ENCODE results near the gene DDX23. TPM values are rescaled to one million over a fixed set of nuclear protein-coding genes. Genes with fewer than 3 reads are reported as not detected.
A peak's percentile ranks its signal among the peaks of the same experiment; 100 is the strongest.

The DDX23 gene
- total RNA-seq, 2 experiments from 2014 or later: 115 to 125 TPM

DNA sequence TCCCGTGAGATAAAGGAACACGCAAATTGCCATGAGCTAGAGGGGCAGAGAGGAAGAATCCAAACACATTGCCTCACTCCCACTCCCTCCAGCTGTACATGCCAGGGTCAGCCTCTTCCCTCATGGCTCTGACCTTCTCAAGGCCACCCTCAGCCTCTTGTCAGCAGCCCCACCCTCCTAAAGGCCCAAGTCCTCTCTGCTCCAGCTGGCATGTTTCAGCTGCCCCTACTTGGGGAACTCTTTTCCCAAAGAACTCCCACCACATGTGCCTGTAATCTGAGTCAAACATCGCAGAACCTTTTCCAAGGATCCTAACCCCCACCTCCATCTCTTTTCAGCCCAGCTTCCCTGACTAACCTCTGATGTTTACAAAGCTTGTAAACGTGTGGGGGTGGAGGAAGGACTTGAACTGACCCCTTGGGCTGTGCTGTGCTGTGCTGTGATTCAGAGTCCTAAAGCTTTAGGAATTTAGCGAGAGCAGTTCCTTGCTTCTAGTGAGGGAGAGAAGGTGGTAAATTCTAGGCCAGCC lies 41.0 kb downstream of the DDX23 start:
- no peaks in the 10 kb centered on the region for H3K9me3 Mint-ChIP-seq
- no peak overlapping the region for H3K27ac Mint-ChIP-seq
- no peaks in the 10 kb centered on the region for H3K36me3 Mint-ChIP-seq (ENCODE audit: low read depth)
- no peaks in the 10 kb centered on the region for H3K27me3 Mint-ChIP-seq (ENCODE audit: low read depth)
- peaks cover 10% of the 10 kb centered on the region for H3K4me1 Mint-ChIP-seq (ENCODE audit: low read depth)
- intact Hi-C loops (cut with micrococcal nuclease): no loop called here
- CTCF ChIA-PET: interaction anchor here (1.1 to 2.4 kb wide), 2 partner anchors 15 to 16 kb away, joined by 3 to 14 read pairs; no protein-coding TSS in a partner anchor
- no peak overlapping the region for H3K4me3 Mint-ChIP-seq
- no peak for DNase-seq

DNA sequence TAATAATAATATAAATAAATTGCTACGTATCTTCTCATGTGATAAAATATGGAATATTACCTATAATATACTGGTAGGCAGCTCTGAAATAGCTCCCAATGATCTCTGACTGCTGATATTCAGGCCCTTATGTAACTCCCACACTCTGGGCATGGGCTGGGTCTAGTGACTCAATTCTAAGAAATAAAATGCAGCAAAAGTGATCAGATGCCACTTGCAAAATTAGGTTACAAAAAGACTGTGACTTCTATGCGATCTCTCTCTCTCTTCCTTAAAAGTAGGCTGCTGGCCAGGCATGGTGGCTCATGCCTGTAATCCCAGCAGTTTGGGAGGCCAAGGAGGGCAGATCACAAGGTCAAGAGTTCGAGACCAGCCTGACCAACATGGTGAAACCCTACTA lies 44.0 kb downstream of the DDX23 start:
- H3K27me3 Mint-ChIP-seq (ENCODE audit: low read depth): no peaks in the 10 kb centered on the region
- H3K4me1 Mint-ChIP-seq (ENCODE audit: low read depth): no peaks in the 10 kb centered on the region
- no peaks in the 10 kb centered on the region for H3K36me3 Mint-ChIP-seq (ENCODE audit: low read depth)
- H3K9me3 Mint-ChIP-seq: no peaks in the 10 kb centered on the region
- H3K4me3 Mint-ChIP-seq: no peak overlapping the region
- CTCF ChIA-PET: interaction anchor here (1.5 kb wide), 1 partner anchor 11 kb away, joined by 4 read pairs; no protein-coding TSS in a partner anchor
- DNase-seq: no peak
- H3K27ac Mint-ChIP-seq: no peak overlapping the region
- intact Hi-C loops (cut with micrococcal nuclease): no loop called here

DNA sequence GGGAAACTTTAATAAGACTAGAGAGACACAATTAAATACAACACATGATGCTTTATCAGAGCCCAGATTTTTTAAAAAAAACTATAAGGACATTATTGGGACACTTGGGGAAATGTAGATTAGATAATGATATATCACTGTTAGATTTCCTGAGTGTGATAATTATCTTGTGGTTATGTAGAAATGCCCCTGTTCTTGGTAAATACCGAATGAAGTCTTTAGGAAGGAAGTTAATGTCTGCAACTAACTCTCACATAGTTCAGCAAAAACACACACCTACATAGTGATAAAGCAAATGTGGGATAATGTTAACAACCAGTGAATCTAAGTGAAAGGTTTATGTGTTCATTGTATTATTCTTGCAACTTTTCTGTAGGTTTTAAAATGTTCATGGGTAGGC lies 48.3 kb downstream of the DDX23 start:
- no peak overlapping the region for H3K4me3 Mint-ChIP-seq
- intact Hi-C loops (cut with micrococcal nuclease): no loop called here
- no peaks in the 10 kb centered on the region for H3K36me3 Mint-ChIP-seq (ENCODE audit: low read depth)
- H3K9me3 Mint-ChIP-seq: no peaks in the 10 kb centered on the region
- H3K4me1 Mint-ChIP-seq (ENCODE audit: low read depth): no peaks in the 10 kb centered on the region
- no peaks in the 10 kb centered on the region for H3K27me3 Mint-ChIP-seq (ENCODE audit: low read depth)
- H3K27ac Mint-ChIP-seq: no peak overlapping the region
- DNase-seq: no peak
- CTCF ChIA-PET: interaction anchor here (1.1 to 1.6 kb wide), 3 partner anchors 11 to 53 kb away, joined by 3 to 5 read pairs (median 4); no protein-coding TSS in a partner anchor

DNA sequence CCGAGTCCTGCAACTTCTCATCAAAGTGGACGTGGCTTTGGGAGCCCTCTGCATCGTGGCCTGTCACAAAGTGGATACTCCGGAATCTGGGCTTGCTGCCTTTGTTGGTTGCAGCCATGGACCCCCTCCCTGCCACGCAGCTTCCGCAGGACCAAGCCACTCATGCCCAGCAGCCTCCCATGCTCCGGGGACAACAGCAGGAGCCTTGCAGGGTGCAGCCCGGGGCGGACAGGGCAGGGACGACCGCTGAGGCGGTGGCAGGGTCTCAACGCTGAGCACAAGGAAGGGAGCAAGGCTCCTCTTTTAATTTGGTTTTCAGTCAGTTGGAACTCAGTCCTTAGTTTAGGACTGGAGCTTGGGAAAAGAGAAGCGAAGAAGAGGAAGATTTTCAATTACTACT lies 51.0 kb downstream of the DDX23 start:
- no peaks in the 10 kb centered on the region for H3K9me3 Mint-ChIP-seq
- no peak for DNase-seq
- no peak overlapping the region for H3K4me3 Mint-ChIP-seq
- H3K36me3 Mint-ChIP-seq (ENCODE audit: low read depth): no peaks in the 10 kb centered on the region
- no peaks in the 10 kb centered on the region for H3K27me3 Mint-ChIP-seq (ENCODE audit: low read depth)
- no peak overlapping the region for H3K27ac Mint-ChIP-seq
- CTCF ChIA-PET: interaction anchor here (0.7 to 1.1 kb wide), 3 partner anchors 9 to 259 kb away, joined by 3 to 4 read pairs (median 3); no protein-coding TSS in a partner anchor
- intact Hi-C loops (cut with micrococcal nuclease): no loop called here
- no peaks in the 10 kb centered on the region for H3K4me1 Mint-ChIP-seq (ENCODE audit: low read depth)

DNA sequence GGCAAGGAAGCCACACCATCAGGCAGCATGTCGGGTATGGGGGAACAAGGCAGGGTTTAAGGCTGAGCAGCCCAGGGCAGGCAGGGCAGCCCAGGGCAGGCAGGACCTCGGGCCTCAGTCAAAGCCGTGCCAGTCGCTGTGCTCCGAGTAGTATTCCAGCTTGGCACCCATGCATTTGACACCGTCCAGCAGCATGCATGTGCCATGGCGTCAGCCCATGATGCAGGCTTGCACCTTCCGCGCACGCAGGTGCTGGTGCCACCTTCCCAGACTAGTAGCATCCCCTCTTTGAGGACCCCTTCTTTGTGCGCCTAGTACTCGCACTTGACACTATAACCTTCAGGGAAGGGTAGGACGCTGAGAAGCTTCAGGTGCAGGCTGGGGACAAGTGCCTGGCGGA lies 51.5 kb downstream of the DDX23 start:
- H3K27me3 Mint-ChIP-seq (ENCODE audit: low read depth): no peaks in the 10 kb centered on the region
- CTCF ChIA-PET: interaction anchor here (0.7 to 1.1 kb wide), 3 partner anchors 8 to 15 kb away, joined by 3 to 4 read pairs (median 3); no protein-coding TSS in a partner anchor
- H3K9me3 Mint-ChIP-seq: no peaks in the 10 kb centered on the region
- no peaks in the 10 kb centered on the region for H3K4me1 Mint-ChIP-seq (ENCODE audit: low read depth)
- no peak for DNase-seq
- no peaks in the 10 kb centered on the region for H3K36me3 Mint-ChIP-seq (ENCODE audit: low read depth)
- H3K4me3 Mint-ChIP-seq: no peak overlapping the region
- no peak overlapping the region for H3K27ac Mint-ChIP-seq
- intact Hi-C loops (cut with micrococcal nuclease): no loop called here

DNA sequence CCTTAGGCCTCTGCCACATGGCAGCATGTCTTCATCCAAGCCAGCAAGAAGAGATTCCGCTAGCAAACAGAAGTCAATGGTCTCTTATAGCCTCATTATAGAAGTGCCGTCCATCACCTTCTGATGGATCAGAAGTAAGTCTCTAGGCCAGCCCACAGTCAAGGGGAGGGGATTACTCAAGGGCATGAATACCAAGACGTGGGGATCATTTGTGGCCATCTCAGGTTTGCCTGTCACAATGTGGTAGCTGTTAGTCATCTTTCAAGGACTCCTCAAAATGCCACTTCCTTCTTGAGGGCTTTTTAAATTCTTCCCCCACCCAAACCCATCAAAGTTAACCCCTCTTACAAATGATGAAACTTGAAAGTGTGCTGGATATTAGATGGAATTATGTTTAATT lies 55.0 kb downstream of the DDX23 start:
- no peaks in the 10 kb centered on the region for H3K9me3 Mint-ChIP-seq
- no peak overlapping the region for H3K27ac Mint-ChIP-seq
- intact Hi-C loops (cut with micrococcal nuclease): loop anchor here (1.0 to 5.0 kb wide), 5 partner anchors 44 to 255 kb away; partner anchors contain the start of gene KANSL2
- H3K27me3 Mint-ChIP-seq (ENCODE audit: low read depth): peaks cover 5% of the 10 kb centered on the region
- H3K4me1 Mint-ChIP-seq (ENCODE audit: low read depth): no peaks in the 10 kb centered on the region
- CTCF ChIA-PET: interaction anchor here (0.6 to 6.8 kb wide), 7 partner anchors 11 to 254 kb away, joined by 3 to 184 read pairs (median 4); no protein-coding TSS in a partner anchor
- no peak overlapping the region for H3K4me3 Mint-ChIP-seq
- no peak for DNase-seq
- no peaks in the 10 kb centered on the region for H3K36me3 Mint-ChIP-seq (ENCODE audit: low read depth)

DNA sequence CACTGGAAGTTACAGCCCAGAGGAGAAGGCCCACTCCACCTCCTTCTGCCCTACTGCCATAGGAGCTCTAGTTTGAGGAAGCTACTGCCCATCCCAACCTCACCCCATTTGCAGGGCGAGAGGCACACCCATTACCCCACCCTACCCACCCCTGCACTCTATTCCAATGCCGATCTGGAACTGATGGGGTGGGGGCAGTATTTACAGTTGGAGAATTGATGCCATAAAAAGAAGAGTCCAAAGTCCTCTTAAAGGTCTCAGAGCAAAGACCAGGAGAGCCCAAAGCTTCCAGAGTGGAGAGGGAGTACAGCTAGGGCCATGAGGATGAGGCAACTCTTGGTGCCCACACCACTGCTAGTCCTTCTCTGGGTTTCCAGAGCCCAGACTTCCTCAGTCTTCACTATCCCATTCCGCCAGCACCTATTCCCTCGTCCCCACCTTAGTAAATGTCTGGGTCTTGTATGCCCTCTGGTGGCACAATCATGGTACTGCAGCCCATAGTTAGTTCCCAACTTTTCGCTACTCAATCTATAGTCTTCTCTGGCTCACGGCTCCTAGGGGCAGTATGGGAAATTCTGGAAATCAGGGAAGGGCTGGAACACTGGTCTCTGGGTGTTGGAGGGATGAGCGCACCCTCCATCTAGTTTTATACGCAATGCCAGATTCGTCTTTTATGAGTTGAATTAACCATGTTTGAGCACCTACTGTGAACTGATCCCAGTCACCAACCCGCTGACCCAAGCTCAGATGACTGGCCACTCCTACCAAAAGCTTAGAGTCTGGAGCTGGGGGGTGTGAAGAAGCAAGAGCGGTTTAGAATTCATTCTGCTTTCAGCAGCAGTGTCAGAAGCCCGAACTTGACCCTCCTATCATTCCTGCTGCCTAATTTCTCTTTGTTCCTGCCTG lies 56.2 kb downstream of the DDX23 start:
- intact Hi-C loops (cut with micrococcal nuclease): loop anchor here (1.0 to 5.0 kb wide), 6 partner anchors 43 to 254 kb away; partner anchors contain the start of genes CCNT1 and KANSL2
- H3K27ac Mint-ChIP-seq: no peak overlapping the region
- H3K9me3 Mint-ChIP-seq: no peaks in the 10 kb centered on the region
- DNase-seq: peak; percentile 74
- H3K4me3 Mint-ChIP-seq: no peak overlapping the region
- H3K4me1 Mint-ChIP-seq (ENCODE audit: low read depth): no peaks in the 10 kb centered on the region
- peaks cover 7% of the 10 kb centered on the region for H3K27me3 Mint-ChIP-seq (ENCODE audit: low read depth)
- no peaks in the 10 kb centered on the region for H3K36me3 Mint-ChIP-seq (ENCODE audit: low read depth)
- CTCF ChIA-PET: interaction anchor here (0.6 to 6.8 kb wide), 34 partner anchors 10 to 718 kb away, joined by 3 to 184 read pairs (median 5); a partner anchor contains a TSS

DNA sequence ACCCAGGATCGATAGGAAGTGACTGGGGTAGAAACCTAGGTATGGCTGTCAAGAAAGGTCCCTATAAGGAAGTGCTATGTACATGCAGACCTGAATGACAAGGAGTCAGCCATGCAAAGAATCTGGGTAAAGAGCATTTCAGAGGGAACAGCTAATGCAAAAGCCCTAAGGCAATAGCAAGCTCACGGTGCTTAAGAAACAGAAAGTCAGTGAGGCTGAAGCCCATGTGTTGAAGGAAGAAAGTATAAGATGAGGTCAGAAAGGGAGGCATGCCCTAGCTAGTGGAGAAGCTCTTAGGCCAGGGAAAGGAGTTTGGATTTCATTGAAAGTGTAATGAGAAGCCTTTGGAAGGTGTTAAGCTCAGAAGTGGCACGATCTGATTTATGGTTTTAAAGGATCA lies 57.1 kb downstream of the DDX23 start:
- H3K4me3 Mint-ChIP-seq: no peak overlapping the region
- no peaks in the 10 kb centered on the region for H3K9me3 Mint-ChIP-seq
- no peaks in the 10 kb centered on the region for H3K4me1 Mint-ChIP-seq (ENCODE audit: low read depth)
- intact Hi-C loops (cut with micrococcal nuclease): loop anchor here (2.0 to 5.0 kb wide), 4 partner anchors 78 to 178 kb away; partner anchors contain the start of genes CCNT1 and KANSL2
- no peak for DNase-seq
- H3K36me3 Mint-ChIP-seq (ENCODE audit: low read depth): no peaks in the 10 kb centered on the region
- CTCF ChIA-PET: interaction anchor here (0.6 to 6.8 kb wide), 31 partner anchors 10 to 1603 kb away, joined by 3 to 184 read pairs (median 5); a partner anchor contains a TSS
- no peak overlapping the region for H3K27ac Mint-ChIP-seq
- H3K27me3 Mint-ChIP-seq (ENCODE audit: low read depth): peaks cover 15% of the 10 kb centered on the region

DNA sequence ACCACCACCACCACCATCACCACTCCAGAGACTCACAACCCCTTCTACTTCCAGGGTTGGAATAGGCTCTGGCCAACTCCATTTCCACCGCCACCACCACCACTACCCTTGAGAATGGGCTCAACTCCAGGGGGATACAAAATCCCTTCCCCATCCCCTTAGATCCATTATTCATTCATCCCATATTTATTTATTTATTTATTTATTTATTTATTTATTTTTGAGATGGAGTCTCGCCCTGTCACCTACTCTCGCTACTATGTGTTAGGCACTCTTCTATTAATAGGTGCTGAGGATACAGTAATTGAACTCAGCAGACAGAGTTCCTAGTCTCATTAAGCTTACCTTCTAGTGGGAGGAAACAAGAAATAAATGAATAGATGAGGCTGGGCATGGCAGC lies 58.3 kb downstream of the DDX23 start:
- CTCF ChIA-PET: interaction anchor here (1.0 to 6.8 kb wide), 7 partner anchors 9 to 251 kb away, joined by 3 to 184 read pairs (median 6); a partner anchor contains a TSS
- H3K9me3 Mint-ChIP-seq: no peaks in the 10 kb centered on the region
- intact Hi-C loops (cut with micrococcal nuclease): loop anchor here (2.0 kb wide), 1 partner anchor 77 kb away; the partner anchor contains the start of gene CCNT1
- no peaks in the 10 kb centered on the region for H3K4me1 Mint-ChIP-seq (ENCODE audit: low read depth)
- no peak overlapping the region for H3K4me3 Mint-ChIP-seq
- no peak overlapping the region for H3K27ac Mint-ChIP-seq
- DNase-seq: no peak
- no peaks in the 10 kb centered on the region for H3K36me3 Mint-ChIP-seq (ENCODE audit: low read depth)
- peaks cover 17% of the 10 kb centered on the region for H3K27me3 Mint-ChIP-seq (ENCODE audit: low read depth)

DNA sequence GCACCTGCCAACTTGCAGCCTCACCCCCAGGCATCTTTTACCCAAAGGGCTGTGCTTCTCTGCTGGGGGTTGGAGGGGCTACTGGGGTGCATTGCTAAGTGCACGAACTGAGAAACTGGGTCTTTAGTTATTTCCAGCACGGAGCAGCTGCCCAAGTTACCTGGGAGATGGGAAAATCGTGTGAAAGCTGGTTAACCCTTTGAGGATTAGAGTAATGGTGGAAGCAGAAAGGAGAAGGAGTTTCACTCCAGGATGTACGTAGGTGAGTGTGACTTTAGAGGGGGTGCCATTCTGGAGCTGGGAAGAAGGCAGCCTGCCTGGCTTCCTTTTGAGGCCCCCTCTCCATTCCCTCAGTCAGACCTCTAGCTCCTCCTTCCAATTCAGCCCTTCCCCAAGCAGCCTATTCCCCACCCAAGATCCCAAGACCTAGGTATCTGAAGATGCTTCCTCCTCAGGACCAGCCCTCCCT lies 62.1 kb downstream of the DDX23 start:
- Mint-ChIP-seq H3K36me3 (ENCODE audit: low read depth) (no peaks in the 10 kb centered on the region), H3K4me1 (ENCODE audit: low read depth) (peaks cover 4% of the 10 kb centered on the region), H3K27me3 (ENCODE audit: low read depth) (peaks cover 39% of the 10 kb centered on the region), H3K4me3 (no peak overlapping the region), H3K9me3 (no peaks in the 10 kb centered on the region), H3K27ac (no peak overlapping the region)
- intact Hi-C loops (cut with micrococcal nuclease): no loop called here
- CTCF ChIA-PET: interaction anchor here (0.6 to 1.2 kb wide), 3 partner anchors 11 to 55 kb away, joined by 3 to 5 read pairs (median 4); no protein-coding TSS in a partner anchor
- no peak for DNase-seq

DNA sequence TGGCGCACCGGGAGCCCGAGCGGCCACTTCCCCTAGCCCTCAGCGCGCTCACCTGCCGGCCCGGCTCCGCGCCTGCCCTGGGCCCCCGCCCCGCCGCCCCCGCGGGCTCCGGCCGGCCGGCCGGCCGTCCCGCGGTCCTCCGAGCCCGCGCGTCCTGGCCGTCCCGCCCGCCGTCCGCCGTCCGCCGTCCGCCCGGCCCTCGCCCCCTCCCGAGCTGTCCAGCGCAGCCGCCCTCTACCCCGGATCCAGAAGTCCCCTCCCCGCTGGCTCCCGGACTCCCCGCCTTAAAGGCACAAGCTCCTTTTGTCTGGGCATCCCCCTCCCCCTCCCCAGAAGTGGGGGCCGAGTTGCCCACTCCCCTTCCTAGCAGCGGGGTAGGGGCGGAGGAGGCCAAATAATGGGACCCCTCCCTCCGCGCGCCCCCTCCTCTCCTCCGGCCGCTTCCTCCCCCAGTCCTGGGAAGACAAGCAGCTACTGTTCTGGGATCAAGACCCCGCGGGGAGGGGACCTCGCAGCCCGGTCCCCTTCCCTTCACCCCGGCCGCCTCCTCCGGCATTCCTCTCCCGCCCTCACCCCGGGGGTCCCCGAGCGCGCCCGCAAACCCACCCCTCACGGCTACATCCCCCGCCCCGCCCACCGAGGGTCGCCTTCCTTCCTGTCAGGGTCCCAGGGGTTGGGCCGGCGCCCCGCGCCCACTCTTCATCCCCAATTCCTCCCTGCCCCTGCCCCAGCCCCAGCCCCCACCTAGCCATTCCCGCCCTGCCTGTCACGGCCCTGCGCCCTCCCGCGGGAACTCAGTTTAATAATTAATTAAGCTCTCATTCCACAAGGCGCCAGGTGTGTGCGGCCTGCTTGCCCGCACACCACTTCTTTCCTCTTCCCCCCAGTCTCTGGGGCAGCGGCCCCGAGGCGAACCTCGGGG lies 62.8 kb downstream of the DDX23 start, which contains the start of gene ADCY6:
Gene ADCY6 (minus strand): TSS at position 236 of the 922 bp plus-strand sequence. CDS start 5,655 bp downstream, outside the sequence.
- no peak for DNase-seq
- intact Hi-C loops (cut with micrococcal nuclease): no loop called here
- H3K4me1 Mint-ChIP-seq (ENCODE audit: low read depth): peaks cover 4% of the 10 kb centered on the region
- H3K4me3 Mint-ChIP-seq: peak within 1 kb of the TSS; percentile 64
- H3K27me3 Mint-ChIP-seq (ENCODE audit: low read depth): peaks cover 40% of the 10 kb centered on the region
- CTCF ChIA-PET: interaction anchor here (0.6 to 1.2 kb wide), 3 partner anchors 12 to 56 kb away, joined by 3 to 5 read pairs (median 4); no protein-coding TSS in a partner anchor
- H3K36me3 Mint-ChIP-seq (ENCODE audit: low read depth): no peaks in the 10 kb centered on the region
- H3K27ac Mint-ChIP-seq: no peak within 1 kb of the TSS
- H3K9me3 Mint-ChIP-seq: no peaks in the 10 kb centered on the region
